HG02763 (cell line): Measurements from ENCODE around the gene FREM1.

Experiments used
- ATAC-seq: cut with Tn5 transposase; IDR thresholded peaks from one replicate; pipeline ENCODE4 v1.9.1; 2021; ENCODE audit warnings: mild to moderate bottlenecking, moderate library complexity; ENCODE audit not compliant: unreplicated experiment

The FREM1 gene

GRCh38 chr9:14913366-14913765 is 3.1 kb upstream of the FREM1 start:
- no peak for ATAC-seq

GRCh38 chr9:14912859-14913258 is 2.6 kb upstream of the FREM1 start:
- ATAC-seq = no peak

GRCh38 chr9:14911046-14911445 is 818 bp upstream of the FREM1 start:
- no peak for ATAC-seq

- no peak for ATAC-seq
These were observed 647 bp downstream of the FREM1 start for GRCh38 chr9:14909601-14909960.

- no peak for ATAC-seq
These were observed 1.0 kb downstream of the FREM1 start for GRCh38 chr9:14909181-14909580.

- no peak for ATAC-seq
These were observed 1.7 kb downstream of the FREM1 start for GRCh38 chr9:14908295-14909180.

- no peak for ATAC-seq
These were observed 2.5 kb downstream of the FREM1 start for GRCh38 chr9:14907696-14908095.

GRCh38 chr9:14907360-14907685 is 2.9 kb downstream of the FREM1 start:
- ATAC-seq = no peak

GRCh38 chr9:14906644-14907359 is 3.4 kb downstream of the FREM1 start:
- ATAC-seq = no peak

GRCh38 chr9:14906000-14906399 is 4.2 kb downstream of the FREM1 start:
- no peak for ATAC-seq

- no peak for ATAC-seq
These were observed 7.2 kb downstream of the FREM1 start for GRCh38 chr9:14903040-14903439.

GRCh38 chr9:14902561-14902960 is 7.7 kb downstream of the FREM1 start:
- no peak for ATAC-seq

GRCh38 chr9:14899815-14900193 is 10.4 kb downstream of the FREM1 start:
- no peak for ATAC-seq

GRCh38 chr9:14899042-14899814 is 11.0 kb downstream of the FREM1 start:
- no peak for ATAC-seq

GRCh38 chr9:14895806-14896205 is 14.4 kb downstream of the FREM1 start:
- ATAC-seq = no peak

GRCh38 chr9:14893280-14893679 is 16.9 kb downstream of the FREM1 start:
- ATAC-seq = no peak

GRCh38 chr9:14891332-14891731 is 18.9 kb downstream of the FREM1 start:
- no peak for ATAC-seq

- ATAC-seq = no peak
These were observed 20.8 kb downstream of the FREM1 start for GRCh38 chr9:14889451-14889850.

GRCh38 chr9:14888875-14889274 is 21.4 kb downstream of the FREM1 start:
- ATAC-seq = no peak

- no peak for ATAC-seq
These were observed 22.0 kb downstream of the FREM1 start for GRCh38 chr9:14888272-14888671.

GRCh38 chr9:14887149-14887548 is 23.1 kb downstream of the FREM1 start:
- no peak for ATAC-seq
